ENCODE measurements around the gene LIPE.
"Not testable (repeated sequence)": the region's sequence is repeated elsewhere in the genome, so short reads cannot be mapped to it uniquely, and the experiment has no call there.

Gene LIPE, protein sequence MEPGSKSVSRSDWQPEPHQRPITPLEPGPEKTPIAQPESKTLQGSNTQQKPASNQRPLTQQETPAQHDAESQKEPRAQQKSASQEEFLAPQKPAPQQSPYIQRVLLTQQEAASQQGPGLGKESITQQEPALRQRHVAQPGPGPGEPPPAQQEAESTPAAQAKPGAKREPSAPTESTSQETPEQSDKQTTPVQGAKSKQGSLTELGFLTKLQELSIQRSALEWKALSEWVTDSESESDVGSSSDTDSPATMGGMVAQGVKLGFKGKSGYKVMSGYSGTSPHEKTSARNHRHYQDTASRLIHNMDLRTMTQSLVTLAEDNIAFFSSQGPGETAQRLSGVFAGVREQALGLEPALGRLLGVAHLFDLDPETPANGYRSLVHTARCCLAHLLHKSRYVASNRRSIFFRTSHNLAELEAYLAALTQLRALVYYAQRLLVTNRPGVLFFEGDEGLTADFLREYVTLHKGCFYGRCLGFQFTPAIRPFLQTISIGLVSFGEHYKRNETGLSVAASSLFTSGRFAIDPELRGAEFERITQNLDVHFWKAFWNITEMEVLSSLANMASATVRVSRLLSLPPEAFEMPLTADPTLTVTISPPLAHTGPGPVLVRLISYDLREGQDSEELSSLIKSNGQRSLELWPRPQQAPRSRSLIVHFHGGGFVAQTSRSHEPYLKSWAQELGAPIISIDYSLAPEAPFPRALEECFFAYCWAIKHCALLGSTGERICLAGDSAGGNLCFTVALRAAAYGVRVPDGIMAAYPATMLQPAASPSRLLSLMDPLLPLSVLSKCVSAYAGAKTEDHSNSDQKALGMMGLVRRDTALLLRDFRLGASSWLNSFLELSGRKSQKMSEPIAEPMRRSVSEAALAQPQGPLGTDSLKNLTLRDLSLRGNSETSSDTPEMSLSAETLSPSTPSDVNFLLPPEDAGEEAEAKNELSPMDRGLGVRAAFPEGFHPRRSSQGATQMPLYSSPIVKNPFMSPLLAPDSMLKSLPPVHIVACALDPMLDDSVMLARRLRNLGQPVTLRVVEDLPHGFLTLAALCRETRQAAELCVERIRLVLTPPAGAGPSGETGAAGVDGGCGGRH

DNA sequence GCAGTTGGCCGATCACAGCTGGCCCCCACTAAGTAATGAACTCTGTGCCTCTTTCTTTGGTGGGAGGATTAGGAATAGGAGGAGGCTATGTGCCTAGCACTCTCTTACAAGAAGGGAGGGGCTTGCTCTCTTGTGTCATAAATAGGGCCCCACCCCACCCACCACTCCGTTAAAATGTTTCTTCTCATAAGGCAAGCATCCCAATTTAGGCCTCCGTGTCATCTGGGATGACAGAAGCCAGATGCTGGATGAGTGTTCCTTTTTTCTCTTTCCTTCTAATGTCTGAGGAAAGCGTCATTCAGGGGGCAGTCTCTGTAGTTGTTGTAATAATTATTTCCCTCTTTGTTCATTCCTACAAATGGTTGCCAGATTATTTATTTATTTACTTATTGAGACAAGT, at the start of gene LIPE:
TSS of gene LIPE (minus strand) at position 76 of the 400 bp plus-strand sequence. CDS start 239 bp downstream, outside the sequence.
- DNase-seq (ENCODE audit: low read depth), result no peak

DNA sequence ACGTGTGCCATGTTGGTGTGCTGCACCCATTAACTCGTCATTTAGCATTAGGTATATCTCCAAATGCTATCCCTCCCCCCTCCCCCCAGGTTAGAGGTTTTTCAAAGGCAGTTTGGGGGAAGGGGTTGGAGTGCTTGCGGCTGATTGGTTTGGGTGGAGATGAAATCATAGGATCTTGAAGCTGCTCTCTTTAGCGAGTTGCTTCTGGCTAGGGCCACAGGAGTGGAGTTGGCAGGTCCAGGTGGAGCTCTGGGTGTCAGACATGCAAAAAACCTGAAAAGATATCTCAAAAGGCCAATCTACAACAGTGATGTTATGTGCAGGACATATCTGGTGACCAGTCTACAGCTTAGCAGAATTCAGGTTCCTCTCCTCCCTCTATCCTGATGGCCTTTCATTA, 48.2 kb upstream of the LIPE start:
- DNase-seq (ENCODE audit: low read depth), result no peak

DNA sequence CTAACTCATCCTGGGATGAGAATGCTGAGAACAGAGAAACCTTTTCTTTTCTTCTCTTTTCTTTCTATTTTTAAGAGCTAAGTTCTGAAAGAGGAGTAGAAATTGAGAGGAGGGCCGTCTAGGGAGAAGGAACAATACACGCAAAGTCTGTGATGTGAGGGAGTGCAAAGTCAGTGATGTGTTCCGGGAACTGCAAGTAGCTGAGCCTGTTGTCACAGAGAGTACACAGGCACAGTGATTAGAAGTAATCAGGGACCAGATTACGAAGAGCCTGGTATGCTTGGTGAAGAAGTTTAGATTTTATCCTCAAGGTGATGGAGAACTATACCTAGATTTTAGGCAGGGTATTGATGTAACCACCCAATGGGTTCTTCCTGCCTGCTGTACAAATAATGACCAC, 47.6 kb upstream of the LIPE start:
- no peak for DNase-seq (ENCODE audit: low read depth)

DNA sequence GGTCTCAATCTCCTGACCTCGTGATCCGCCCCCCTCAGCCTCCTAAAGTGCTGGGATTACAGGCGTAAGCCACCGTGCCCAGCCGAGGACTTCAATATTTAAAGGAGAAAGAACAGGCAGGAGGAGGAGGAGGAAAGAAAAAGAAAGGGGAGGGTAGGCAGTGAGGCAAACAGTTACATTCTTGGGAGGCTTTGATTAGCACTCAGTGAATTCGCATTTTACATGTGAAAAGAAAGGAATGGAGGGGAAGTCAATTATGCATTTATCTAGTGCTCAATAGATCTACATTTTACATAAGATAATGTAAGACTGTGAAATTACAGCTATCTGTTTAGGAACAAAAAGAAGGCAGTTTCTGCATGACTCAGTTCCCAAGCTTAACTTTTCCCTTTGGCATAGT, 46.5 kb upstream of the LIPE start:
- no peak for DNase-seq (ENCODE audit: low read depth)

DNA sequence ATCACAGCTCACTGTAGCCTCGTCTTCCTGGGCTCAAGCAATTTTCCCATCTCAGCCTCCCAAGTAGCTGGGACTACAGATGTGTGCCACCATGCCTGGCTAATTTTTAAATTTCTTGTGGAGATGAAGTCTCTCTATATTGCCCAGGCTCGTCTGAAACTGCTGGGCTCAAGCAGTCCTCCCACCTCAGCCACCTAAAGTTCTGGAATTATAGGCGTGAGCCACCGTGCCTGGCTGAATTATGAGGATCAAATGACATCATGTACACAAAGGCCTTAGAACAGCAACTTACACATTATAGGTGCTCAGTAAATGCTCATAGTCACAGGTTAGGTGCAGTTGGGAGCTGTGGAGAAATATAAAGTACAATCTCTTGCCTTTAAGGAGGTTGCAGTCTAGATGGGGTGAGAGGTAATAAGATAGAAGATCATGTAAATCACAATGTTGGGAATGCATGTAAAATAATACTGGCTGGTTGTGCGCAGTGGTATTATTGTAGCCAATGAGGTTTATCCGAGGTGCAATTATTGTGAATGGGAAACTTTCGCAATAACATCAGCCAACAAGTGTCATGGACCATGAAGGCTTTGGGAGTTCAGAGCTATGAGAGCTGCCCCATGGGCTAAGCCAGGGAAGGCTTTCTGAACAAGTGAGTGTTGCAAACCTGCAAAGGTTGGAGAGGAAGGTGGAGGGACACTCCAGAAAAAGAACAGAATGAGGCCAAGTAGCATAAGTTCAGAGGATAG, 45.4 kb upstream of the LIPE start:
- no peak for DNase-seq (ENCODE audit: low read depth)

DNA sequence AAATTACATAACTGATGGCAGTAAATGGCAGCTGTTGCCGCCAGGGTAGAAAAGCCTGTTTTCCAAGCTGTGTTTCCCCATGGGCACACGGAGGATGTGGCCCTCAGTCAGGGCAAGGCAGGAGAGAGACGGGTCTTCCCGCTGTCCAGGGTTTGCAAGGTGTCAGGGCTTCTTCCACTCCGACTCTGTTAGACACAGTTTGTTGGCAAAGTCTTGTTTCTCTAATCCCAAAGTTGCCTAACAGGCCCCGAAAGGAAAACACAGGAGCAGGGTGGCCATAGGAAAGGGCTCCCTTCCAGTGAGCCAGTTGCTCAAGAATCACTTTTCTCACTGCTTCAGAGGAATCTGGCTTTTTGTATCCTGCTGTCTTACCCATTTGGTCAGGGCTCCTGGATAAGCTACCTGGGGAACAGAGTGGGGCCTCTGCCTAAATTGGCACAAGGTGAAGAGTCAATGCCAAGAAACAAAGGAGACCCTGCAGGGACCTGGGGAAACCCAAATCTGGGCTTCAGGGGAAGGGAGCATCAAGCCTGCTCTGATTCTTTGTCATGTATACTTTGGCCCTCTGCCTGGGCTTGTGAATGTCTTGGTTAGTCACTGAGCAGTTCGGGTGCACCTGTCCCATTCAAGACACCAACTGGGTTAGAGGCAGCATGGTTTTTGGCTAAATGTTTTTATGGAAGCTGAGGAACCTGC, 44.5 kb upstream of the LIPE start:
- DNase-seq (ENCODE audit: low read depth), result no peak

DNA sequence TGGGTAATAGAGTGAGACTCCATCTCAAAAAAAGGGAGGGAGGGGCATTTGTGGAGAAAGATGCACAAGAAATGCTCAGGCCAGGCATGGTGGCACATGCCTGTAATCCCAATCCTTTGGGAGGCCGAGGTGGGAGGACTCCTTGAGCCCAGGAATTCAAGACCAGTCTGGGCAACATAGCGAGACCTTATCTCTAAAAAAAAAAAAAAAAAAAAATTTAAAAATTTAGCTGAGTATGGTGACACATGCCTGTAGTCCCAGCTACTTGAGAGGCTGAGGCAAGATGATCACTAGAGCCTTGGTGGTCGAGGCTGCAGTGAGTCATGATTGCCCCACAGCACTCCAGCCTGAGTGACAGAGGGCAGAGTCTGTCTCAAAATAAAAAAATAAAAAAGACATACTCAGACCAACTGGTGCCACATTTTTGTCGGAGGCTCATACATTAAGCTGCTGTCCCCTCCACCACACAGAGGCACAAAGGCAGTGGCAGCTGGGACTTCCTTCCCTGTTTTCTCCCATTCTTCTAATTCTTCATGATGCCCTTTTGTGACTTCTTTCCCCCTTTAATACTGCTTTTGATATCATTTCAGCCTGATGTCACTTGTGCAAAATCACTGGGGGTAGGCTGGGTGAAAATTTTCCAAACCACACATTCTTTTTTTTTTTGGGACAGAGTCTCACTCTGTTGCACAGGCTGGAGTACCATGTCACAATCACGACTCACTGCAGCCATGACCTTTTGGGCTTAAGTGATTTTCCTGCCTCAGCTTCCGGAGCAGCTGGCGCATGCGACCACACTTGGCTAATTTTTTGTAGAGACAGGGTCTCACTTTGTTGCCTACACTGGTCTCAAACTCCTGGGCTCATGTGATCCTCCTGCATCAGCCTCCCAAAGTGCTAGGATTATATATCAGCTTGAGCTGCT, 42.4 kb upstream of the LIPE start:
- DNase-seq (ENCODE audit: low read depth), result no peak

DNA sequence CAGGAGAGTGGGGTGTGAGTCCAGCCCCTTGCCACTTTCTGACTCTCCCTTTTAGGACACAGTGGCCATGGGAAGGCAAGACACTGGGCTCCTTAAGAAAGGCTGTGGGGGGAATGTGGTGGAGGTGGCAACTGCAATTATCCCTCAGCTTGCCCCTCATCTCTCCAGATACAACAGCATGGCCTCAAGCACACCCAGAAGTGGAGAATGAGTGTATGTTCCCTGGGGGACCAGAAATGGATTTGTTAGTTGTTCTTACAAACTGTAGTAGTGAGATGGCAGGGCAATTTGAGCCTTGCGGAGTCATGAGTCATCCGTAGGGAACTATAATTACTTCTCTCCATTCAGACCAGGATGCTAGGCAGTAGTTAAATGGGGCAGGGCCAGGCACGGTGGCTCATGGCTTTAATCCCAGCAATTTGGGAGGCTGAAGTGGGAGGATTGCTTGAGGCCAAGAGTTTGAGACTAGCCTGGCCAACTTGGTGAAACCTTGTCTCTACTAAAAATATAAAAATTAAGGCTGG, 41.1 kb upstream of the LIPE start:
- DNase-seq (ENCODE audit: low read depth), result peak; percentile 79

DNA sequence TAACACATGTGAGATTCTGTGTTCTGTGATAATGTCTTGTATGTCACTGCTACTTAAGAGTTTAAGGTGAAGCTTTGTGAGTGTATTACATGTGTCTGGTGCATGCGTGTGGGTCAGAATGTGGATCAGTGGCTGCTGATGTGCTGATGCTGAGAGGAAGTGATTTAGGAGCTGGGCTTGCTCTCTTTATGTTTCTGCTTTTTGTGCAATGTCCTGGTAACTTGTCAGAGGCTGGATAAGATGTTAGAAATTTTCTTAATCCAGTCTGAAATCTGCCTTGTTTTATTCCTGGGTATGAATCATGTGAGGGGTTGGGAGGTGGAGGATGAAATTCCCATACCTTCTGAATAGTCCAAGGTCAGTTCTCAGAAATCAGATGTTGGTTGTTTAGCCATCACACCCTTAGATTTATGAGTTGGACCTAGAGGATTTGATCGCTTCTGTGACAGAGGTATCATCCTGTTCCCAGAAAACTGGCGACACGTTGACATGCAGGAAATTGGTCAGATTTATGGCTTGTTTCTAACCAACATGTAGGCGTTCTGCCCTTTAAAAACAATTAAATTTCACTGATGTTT, 40.1 kb upstream of the LIPE start:
- DNase-seq (ENCODE audit: low read depth), result no peak

DNA sequence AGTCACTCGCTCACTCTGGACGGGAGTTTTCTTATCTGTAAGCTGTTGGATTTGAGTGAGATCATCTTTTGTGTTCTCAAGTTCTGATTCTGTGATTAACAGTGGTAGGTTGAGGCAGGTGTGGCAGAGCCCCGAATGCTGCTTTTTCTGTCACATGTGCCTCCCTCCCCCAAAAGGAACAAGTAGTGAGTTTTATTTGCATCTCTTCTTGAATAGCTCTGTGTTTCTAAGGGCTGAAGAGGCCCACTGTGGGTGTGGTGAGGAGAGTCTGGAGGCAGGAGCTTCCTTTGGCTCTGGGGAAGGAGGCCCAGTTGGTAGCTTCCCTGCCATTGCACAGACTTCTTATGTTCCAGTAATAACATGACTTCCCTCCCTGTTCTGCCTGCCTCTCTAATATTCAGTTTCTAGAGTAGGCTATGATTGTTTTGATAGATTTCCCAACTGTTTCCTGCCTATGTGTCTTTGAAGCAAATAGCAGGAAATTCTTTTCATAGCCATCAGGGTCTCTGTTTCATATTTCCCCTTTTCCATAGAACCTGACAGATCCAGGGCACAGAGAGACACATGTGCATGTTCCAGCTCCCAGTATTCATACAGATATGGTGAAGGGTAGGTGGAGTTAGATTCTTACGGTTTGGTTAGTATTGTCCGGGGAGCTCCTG, 39.5 kb upstream of the LIPE start:
- no peak for DNase-seq (ENCODE audit: low read depth)

DNA sequence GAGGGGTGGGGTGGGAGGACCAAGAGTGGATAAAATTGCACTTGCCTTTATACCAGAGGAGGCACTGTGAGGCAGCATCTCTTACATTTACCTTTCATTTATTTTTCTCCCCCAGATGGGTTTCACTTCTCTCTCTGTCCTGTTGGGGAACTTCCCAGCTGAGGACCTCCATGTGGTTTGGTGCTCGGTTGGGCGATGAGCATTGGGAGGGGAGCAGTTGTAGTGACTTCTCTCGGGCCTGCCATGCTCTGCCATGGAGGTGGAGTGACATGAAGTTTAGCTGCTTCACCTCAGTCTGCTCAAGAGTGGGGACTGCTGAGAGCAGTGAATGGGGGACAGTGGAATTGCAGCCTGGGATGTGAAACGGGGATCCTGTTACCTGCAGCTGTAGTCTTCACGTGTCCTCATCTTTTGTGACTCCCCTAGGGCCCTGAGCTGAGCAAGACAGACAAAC, 38.7 kb upstream of the LIPE start:
- no peak for DNase-seq (ENCODE audit: low read depth)

DNA sequence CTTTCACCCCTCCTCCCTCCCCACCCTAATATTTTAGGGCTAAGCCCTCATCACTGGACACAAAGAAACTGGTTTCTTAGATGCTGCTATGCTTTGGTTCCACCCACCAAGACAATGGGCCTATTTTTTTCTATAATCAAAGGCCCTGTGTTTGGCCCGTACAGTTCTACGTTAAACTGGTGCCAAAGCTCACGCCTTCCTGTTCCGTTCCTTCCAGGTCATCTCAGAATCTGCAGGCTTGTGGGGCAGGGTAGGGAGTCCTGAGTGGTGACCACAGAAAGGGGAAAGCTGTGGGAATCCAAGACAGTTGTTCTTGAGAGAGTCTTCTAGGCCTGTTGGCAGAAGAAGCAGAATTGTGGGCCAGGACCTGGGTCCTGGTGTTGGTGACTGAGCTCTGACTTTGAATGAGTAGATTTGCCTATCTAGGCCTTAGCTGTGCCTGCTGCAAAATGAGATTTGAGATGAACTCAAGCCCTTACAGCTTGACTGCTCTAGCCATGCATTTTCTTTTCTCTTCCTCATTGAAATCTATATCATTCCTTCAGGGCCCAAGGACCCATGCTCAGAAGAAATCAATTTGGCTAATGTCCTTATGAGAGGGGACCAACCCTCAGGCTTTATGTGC, 34.6 kb upstream of the LIPE start:
- DNase-seq (ENCODE audit: low read depth), result no peak

DNA sequence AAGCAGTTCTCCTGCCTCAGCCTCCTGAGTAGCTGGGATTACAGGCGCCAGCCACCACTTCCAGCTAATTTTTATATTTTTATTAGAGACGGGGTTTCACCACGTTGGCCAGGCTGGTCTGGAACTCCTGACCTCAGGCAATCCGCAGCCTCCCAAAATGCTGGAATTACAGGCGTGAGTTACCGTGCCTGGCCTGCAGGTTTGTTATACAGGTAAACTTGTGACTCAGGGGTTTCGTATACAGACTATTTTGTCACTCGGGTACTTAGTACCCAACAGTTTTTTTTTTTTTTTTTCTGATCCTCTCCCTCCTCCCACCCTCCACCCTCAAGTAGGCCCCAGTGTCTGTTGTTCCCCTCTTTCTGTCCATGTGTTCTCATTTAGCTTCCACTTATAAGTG, 34.0 kb upstream of the LIPE start:
- DNase-seq (ENCODE audit: low read depth), result not testable (repeated sequence)

DNA sequence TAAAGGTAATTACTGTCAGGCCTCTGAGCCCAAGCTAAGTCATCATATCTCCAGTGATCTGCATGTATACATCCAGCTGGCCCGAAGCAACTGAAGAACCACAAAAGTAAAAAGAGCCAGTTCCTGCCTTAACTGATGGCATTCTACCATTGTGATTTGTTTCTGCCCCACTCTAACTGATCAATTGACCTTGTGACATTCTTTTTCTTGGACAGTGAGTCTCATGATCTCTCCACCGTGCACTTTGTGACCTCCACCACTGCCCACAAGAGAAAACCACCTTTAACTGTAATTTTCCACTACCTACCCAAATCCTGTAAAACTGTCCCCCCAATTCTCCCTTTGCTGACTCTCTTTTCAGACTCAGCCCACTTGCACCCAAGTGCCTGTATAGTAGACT, 32.7 kb upstream of the LIPE start:
- DNase-seq (ENCODE audit: low read depth), result no peak

DNA sequence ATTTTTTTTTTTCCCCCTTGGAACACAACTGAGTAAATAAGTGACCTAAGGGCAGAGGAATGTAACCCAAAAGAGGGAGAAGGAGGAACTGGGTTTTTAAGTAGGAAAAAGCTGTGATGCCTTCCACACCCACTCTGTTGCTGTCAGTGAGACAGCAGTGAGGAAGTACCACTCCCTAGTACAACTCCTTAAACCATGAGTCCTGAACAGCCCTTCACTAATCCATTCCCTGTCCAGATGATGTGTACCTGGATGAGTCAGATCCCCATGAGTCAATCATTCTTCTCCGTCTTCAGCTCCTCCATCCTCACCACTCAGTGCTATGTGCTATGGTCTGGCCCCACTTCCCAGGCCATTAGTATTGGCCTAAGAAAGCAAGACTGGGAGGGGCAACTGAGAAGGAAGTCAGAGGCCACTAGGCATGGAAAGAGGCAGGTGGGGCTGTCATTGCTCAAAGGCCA, 28.5 kb upstream of the LIPE start:
- peak; percentile 23 for DNase-seq (ENCODE audit: low read depth)

DNA sequence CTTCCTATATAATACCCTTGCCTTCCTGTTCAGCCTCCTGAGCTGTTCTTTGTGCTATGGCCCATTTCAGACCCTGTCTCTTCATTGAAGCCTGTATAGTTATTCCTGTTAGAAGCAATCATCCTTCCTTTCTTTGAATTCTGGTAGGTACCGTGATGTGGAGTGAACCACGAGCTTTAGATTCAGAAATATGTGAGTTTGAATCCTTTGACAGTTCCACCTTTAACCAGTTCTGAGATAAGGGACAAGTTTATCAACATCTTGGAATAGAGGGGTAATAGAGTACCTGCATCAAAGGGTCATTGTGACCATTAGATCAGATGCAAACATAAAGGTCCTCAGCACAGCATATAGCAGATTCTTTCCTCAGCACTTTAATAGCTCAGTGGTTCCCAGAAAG, 27.9 kb upstream of the LIPE start:
- DNase-seq (ENCODE audit: low read depth), result no peak

DNA sequence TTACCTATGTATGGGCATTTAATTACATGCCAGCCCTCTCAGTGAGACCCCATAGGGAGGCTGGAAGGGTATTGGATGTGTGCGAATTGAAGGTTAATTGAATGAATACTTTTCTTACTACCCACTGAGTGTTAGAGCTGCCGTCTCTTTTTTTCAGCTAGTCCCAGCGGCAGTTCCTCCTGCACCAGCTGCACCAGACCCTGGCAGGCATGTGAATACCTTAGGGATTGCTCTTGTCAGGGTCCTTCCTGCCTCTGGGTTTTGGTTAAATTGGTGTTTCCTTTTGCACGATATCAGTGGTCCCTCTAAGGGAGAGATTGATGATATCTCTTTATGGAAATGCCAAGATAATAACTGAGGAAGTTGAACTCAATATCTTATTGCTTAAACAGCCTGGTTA, 25.4 kb upstream of the LIPE start:
- no peak for DNase-seq (ENCODE audit: low read depth)

DNA sequence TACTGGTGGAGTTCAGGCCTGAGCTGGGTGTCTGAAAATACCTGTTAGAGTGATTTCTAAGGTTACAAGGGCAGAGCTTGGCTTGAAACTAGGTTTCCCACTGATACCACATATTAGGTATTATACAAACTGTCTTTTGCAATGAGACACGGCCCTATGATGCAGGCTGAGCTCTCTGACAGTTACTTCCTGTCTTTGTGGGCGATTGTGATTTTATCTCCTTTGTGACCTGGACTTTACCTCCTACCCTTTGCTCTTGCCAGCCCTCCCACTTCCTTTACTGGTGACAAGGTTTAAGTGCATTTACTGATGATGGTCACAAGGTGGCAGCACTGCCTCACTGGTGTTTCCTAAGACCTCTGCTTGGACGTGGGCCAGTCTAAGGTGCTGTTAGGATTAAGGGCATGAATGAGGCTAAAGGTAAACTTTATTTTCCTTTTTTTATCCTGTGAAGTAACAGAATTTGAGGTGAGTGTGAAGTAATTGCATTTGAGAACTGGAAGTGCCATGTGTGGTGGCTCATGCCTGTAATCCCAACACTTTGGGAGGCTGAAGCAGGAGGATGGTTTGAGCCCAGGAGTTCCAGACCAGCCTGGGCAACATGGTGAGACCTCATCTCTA, 23.2 kb upstream of the LIPE start:
- peak; percentile 81 for DNase-seq (ENCODE audit: low read depth)
